Hepatocyte (in vitro differentiated cells): ENCODE results near the gene RGS10.

ENCODE experiments used
- CTCF ChIP-seq: fragments of 200-600 bp; sonication (generic); IDR thresholded peaks from 2 replicates; pipeline ENCODE4 v1.5.1; 2016; ENCODE audit warnings: antibody characterized with exemption, mild to moderate bottlenecking; ENCODE audit not compliant: poor library complexity
- EZH2 ChIP-seq: fragments of 200-600 bp; sonication (generic); IDR thresholded peaks from 2 replicates; pipeline ENCODE4 v1.6.1; 2016; ENCODE audit warnings: antibody characterized with exemption, mild to moderate bottlenecking, borderline replicate concordance

- no peak for TF ChIP-seq CTCF
- TF ChIP-seq EZH2 = no peak
These were observed 52.6 kb downstream of the RGS10 start for GRCh38 chr10:119489991-119490326.
